GM12878 (cell line): ENCODE measurements around the gene PPFIA3. TPM values are rescaled to one million over a fixed set of nuclear protein-coding genes. Genes with fewer than 3 reads are reported as not detected.

Experiments used
- ATAC-seq: fragments of 200-7000 bp; cut with Tn5 transposase; 3 replicates; pipeline ENCODE4 v1.9.1; 2020; ENCODE audit warnings: mild to moderate bottlenecking, moderate library complexity
- BruUV-seq: library from RNA; stranded (reverse); fragments of 400-500 nt; replicated peaks from 2 replicates; lab custom pipeline; 2021; lab: Mats Ljungman, UMichigan
- CTCF ChIA-PET: fragments of 300-600 bp; sonication (Branson Sonifier 250); formaldehyde crosslinking; extraction: SDS; loops from one replicate; lab custom pipeline; 2021; ENCODE audit warnings: inconsistent platforms; lab: Yijun Ruan, JAX
- POLR2A ChIA-PET: fragments of 350-600 bp; formaldehyde crosslinking; extraction: SDS; loops from one replicate; lab custom pipeline; 2021; ENCODE audit warnings: inconsistent platforms; lab: Charles Lee
- RAD21 ChIA-PET: fragments of 300-600 bp; sonication (Branson Sonifier 250); formaldehyde crosslinking; loops from one replicate; lab custom pipeline; 2023; ENCODE audit warnings: antibody characterized with exemption; ENCODE audit not compliant: unreplicated experiment; lab: Charles Lee
- SMC1A ChIA-PET: fragments of 300-600 bp; sonication (Branson Sonifier 250); formaldehyde crosslinking; loops from one replicate; lab custom pipeline; 2023; ENCODE audit not compliant: unreplicated experiment, uncharacterized antibody; lab: Charles Lee
- DNase-seq: peaks from one replicate; pipeline ENCODE4 v3.0.0-alpha.2; 2011; ENCODE audit warnings: low read depth, low spot score
- FAIRE-seq: peaks from 3 replicates; lab custom pipeline; 2011; peaks lifted over from hg19 to GRCh38; lab: Jason Lieb, UNC
- H2AFZ ChIP-seq: 2 replicates; pipeline ENCODE4 v1.6.0; 2011; ENCODE audit warnings: low read depth, low read length, control low read depth; ENCODE audit not compliant: control insufficient read depth
- H3K27ac ChIP-seq: 2 replicates; pipeline ENCODE4 v1.5.1; 2011; ENCODE audit warnings: control low read depth; ENCODE audit not compliant: control insufficient read depth, insufficient read depth
- H3K27me3 ChIP-seq, 2 experiments: replicated peaks in 1 of 2; 2 replicates each; pipeline versions ENCODE4 v1.6.0 to v1.6.1; 2011; ENCODE audit warnings: low read length in 1 of 2; ENCODE audit not compliant: control insufficient read depth in 2 of 2, insufficient read depth in 2 of 2
- H3K36me3 ChIP-seq, 2 experiments: 2 replicates each; pipeline ENCODE4 v1.5.1; 2011; ENCODE audit warnings: low read length in 1 of 2; ENCODE audit not compliant: control insufficient read depth in 2 of 2, insufficient read depth in 2 of 2
- H3K4me1 ChIP-seq: 2 replicates; pipeline ENCODE4 v1.6.1; 2011; ENCODE audit warnings: mild to moderate bottlenecking, low read length, moderate library complexity, mixed read lengths; ENCODE audit not compliant: control insufficient read depth, insufficient read depth
- H3K4me2 ChIP-seq: 2 replicates; pipeline ENCODE4 v1.6.0; 2011; ENCODE audit warnings: control low read depth; ENCODE audit not compliant: control insufficient read depth, insufficient read depth
- H3K4me3 ChIP-seq: fragments of 200-600 bp; sonication (generic); 2 replicates; pipeline ENCODE4 v1.5.1; 2016
- H3K79me2 ChIP-seq: 2 replicates; pipeline ENCODE4 v1.6.0; 2011; ENCODE audit warnings: low read length; ENCODE audit not compliant: control insufficient read depth, insufficient read depth
- H3K9ac ChIP-seq: 2 replicates; pipeline ENCODE4 v1.8.0; 2011; ENCODE audit warnings: low read length, control low read depth, mixed read lengths; ENCODE audit not compliant: control insufficient read depth, insufficient read depth
- H3K9me3 ChIP-seq: replicated peaks from 3 replicates; pipeline ENCODE4 v1.5.1; 2011; ENCODE audit warnings: mild to moderate bottlenecking, low read length; ENCODE audit not compliant: control insufficient read depth, insufficient read depth
- H4K20me1 ChIP-seq: 2 replicates; pipeline ENCODE4 v1.6.0; 2011; ENCODE audit not compliant: control insufficient read depth, insufficient read depth
- CTCF ChIP-seq, 3 experiments: IDR thresholded peaks in 2 of 3; conservative IDR thresholded peaks in 1 of 3; 2 replicates each; pipeline ENCODE4 v1.5.1; 2011; ENCODE audit warnings: low read depth in 3 of 3, low read length in 3 of 3, mild to moderate bottlenecking in 3 of 3, control low read depth in 2 of 3, moderate library complexity in 2 of 3, inconsistent platforms in 1 of 3, mixed read lengths in 1 of 3; ENCODE audit not compliant: control insufficient read depth in 2 of 3, insufficient read depth in 1 of 3; ENCODE audit errors: extremely low read depth in 1 of 3
- FOXK2 ChIP-seq: fragments of 450-650 bp; IDR thresholded peaks from 2 replicates; pipeline ENCODE4 v1.6.1; 2017; ENCODE audit warnings: mild to moderate bottlenecking, moderate library complexity
- IKZF1 ChIP-seq: fragments of 450-650 bp; conservative IDR thresholded peaks from 2 replicates; pipeline ENCODE4 v1.6.1; 2017; ENCODE audit warnings: antibody characterized with exemption, mild to moderate bottlenecking
- IRF3 ChIP-seq: fragments of 450-650 bp; IDR thresholded peaks from 2 replicates; pipeline ENCODE4 v1.6.1; 2014; ENCODE audit warnings: mild to moderate bottlenecking
- RAD21 ChIP-seq: IDR thresholded peaks from 2 replicates; pipeline ENCODE4 v1.6.1; 2011; ENCODE audit warnings: mild to moderate bottlenecking, low read depth, low read length, moderate library complexity; ENCODE audit not compliant: insufficient read depth
- RB1 ChIP-seq: fragments of 450-650 bp; formaldehyde crosslinking; IDR thresholded peaks from 2 replicates; pipeline ENCODE4 v1.6.1; 2017; ENCODE audit warnings: mild to moderate bottlenecking, borderline replicate concordance
- REST ChIP-seq: IDR thresholded peaks from 2 replicates; pipeline ENCODE4 v1.6.1; 2012; ENCODE audit warnings: mild to moderate bottlenecking, low read depth, low read length
- SKIL ChIP-seq: fragments of 450-650 bp; IDR thresholded peaks from 2 replicates; pipeline ENCODE4 v1.6.1; 2017; ENCODE audit warnings: mild to moderate bottlenecking, low read depth, inconsistent platforms; ENCODE audit not compliant: poor library complexity, severe bottlenecking
- SMC3 ChIP-seq: IDR thresholded peaks from 2 replicates; pipeline ENCODE4 v1.6.1; 2011; ENCODE audit warnings: low read length, improper control_type of control experiment, borderline replicate concordance
- TARDBP ChIP-seq: IDR thresholded peaks from 2 replicates; pipeline ENCODE4 v1.6.1; 2016; ENCODE audit warnings: borderline replicate concordance
- YY1 ChIP-seq: IDR thresholded peaks from 2 replicates; pipeline ENCODE4 v1.6.1; 2011; ENCODE audit warnings: low read depth, mild to moderate bottlenecking, low read length
- ZNF622 ChIP-seq: fragments of 450-650 bp; IDR thresholded peaks from 2 replicates; pipeline ENCODE4 v1.6.1; 2017; ENCODE audit warnings: mild to moderate bottlenecking, inconsistent platforms
- WGBS: methylation state at CpG from one replicate; pipeline ENCODE4 v1.1.6; 2016; ENCODE audit warnings: low lambda C conversion rate; ENCODE audit not compliant: insufficient replicate concordance, insufficient coverage; ENCODE audit errors: missing lambda C conversion rate; 5-methylcytosine and 5-hydroxymethylcytosine counted together
- in situ Hi-C: fragments of 300-500 bp; cut with MboI; formaldehyde crosslinking; loops from 9 replicates; pipeline ENCODE4 v1.14.3; 2018; ENCODE audit warnings: mixed read lengths
- intact Hi-C: fragments of 100-400 bp; cut with micrococcal nuclease; formaldehyde crosslinking; loops from one replicate; pipeline ENCODE4 v1.14.2; 2022; ENCODE audit not compliant: unreplicated experiment
- polyA plus RNA-seq, 11 experiments: library from polyadenylated mRNA; depleted of rRNA in 4 of 11; unstranded in 6 of 11; stranded (reverse) in 5 of 11; fragments of >200 nt; fragmentation: Nextera tagmentation in 4 of 11; fragmentation: Illumina TruSeq in 1 of 11; extraction: Ambion mirVana in 4 of 11; extraction: Trizol in 1 of 11; gene quantifications; 1 replicate in 1 of 11; 2 replicates in 10 of 11; pipeline versions ENCODE4 v1.2.1 to v1.2.3, GENCODE V29; 2011 to 2016; ENCODE audit warnings: inconsistent platforms in 2 of 11, missing spikeins in 2 of 11, low read depth in 1 of 11
- total RNA-seq, 4 experiments: library from RNA; depleted of rRNA in 3 of 4; stranded (reverse); fragments of >200 nt in 3 of 4; fragmentation: Illumina TruSeq in 1 of 4; extraction: Trizol in 1 of 4; gene quantifications; 2 replicates each; pipeline versions ENCODE4 v1.2.1 to v1.2.3, GENCODE V29; 2013 to 2021

The PPFIA3 gene
- total and polyA plus RNA-seq, 10 of the 15 experiments (the other 5 are each of a cell fraction or from before 2014, with no cell fraction given): 0.11 to 1.7 (median 0.73) TPM; not detected in 3

- ChIA-PET CTCF (interaction anchor here (0.5 to 4.9 kb wide), 54 partner anchors 9 to 1509 kb away, joined by 3 to 56 read pairs (median 4); partner anchors contain the start of genes GYS1, HRC, LIN7B and RUVBL2), POLR2A (interaction anchor here (0.6 kb wide), 1 partner anchor 125 kb away, joined by 3 read pairs; no protein-coding TSS in a partner anchor), RAD21 (interaction anchor here (0.5 to 2.0 kb wide), 19 partner anchors 9 to 373 kb away, joined by 3 to 19 read pairs (median 4); no protein-coding TSS in a partner anchor), SMC1A (interaction anchor here (0.7 to 2.3 kb wide), 12 partner anchors 9 to 127 kb away, joined by 3 to 22 read pairs (median 5); partner anchors contain the start of gene LIN7B)
- intact Hi-C loops (loop anchor here (1.0 to 2.0 kb wide), 2 partner anchors 49 to 111 kb away; no protein-coding TSS in a partner anchor), in situ Hi-C loops (loop anchor here (5.0 kb wide), 1 partner anchor 110 kb away; no protein-coding TSS in a partner anchor)
- Histone ChIP-seq H3K9me3 (no peaks in the 10 kb centered on the region), H3K79me2 (no peaks in the 10 kb centered on the region; the same call in 1 of the 2 replicates), H3K4me3 (no peak overlapping the region), H2AFZ (no peak overlapping the region), H3K27me3 (no peaks in the 10 kb centered on the region), H4K20me1 (peaks cover 3% of the 10 kb centered on the region; the same call in 1 of the 2 replicates), H3K36me3 (peaks cover 25 to 35% of the 10 kb centered on the region in 2 experiments; a peak in 3 of 4 replicates), H3K4me1 (no peaks in the 10 kb centered on the region), H3K27ac (no peak overlapping the region), H3K4me2 (no peak overlapping the region), H3K9ac (no peak overlapping the region)
- DNase-seq (no peak), ATAC-seq (peak; percentile 90), FAIRE-seq (peak; percentile 83)
- WGBS: 45% methylated on average over 8 of the region's 8 CpGs
- no TSS peak for BruUV-seq
- peak; percentile 85 for TF ChIP-seq RAD21
- TF ChIP-seq TARDBP: 0 out of 2 replicates have a peak, but pooled peaks have one; percentile 20
- TF ChIP-seq FOXK2: no peak
- TF ChIP-seq RB1: peak; percentile 48; the same call in 1 of the 2 replicates
- TF ChIP-seq IRF3: 0 out of 2 replicates have a peak, but pooled peaks have one; percentile 7
- TF ChIP-seq SMC3: peak; percentile 61
- no peak for TF ChIP-seq ZNF622
- TF ChIP-seq IKZF1: peak; percentile 25; the same call in 1 of the 2 replicates
- peak; percentile 54; the same call in 1 of the 2 replicates for TF ChIP-seq YY1
- TF ChIP-seq REST: no peak
- TF ChIP-seq CTCF (IDR thresholded peaks at IDR 0.05 in 2 of 3, conservative IDR thresholded peaks at IDR 0.05 in 1 of 3; ENCODE audit: control insufficient read depth in 2 of 3, extremely low read depth in 1 of 3, insufficient read depth in 1 of 3, low read depth in 3 of 3, low read length in 3 of 3): peak; percentile 96 to 98 (median 98); a peak in 5 of 6 replicates
- TF ChIP-seq SKIL: no peak
These were observed 21.7 kb upstream of the PPFIA3 start for GRCh38 chr19:49097453-49098288.
